ENCODE measurements around the gene MBD2. TPM values are rescaled to one million over a fixed set of nuclear protein-coding genes. Genes with fewer than 3 reads are reported as not detected.

MBD2 gene, protein sequence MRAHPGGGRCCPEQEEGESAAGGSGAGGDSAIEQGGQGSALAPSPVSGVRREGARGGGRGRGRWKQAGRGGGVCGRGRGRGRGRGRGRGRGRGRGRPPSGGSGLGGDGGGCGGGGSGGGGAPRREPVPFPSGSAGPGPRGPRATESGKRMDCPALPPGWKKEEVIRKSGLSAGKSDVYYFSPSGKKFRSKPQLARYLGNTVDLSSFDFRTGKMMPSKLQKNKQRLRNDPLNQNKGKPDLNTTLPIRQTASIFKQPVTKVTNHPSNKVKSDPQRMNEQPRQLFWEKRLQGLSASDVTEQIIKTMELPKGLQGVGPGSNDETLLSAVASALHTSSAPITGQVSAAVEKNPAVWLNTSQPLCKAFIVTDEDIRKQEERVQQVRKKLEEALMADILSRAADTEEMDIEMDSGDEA
- 24.6 and 25.0 TPM in 2 replicates for total RNA-seq

GRCh38 chr18:54224379-54225014, at the start of gene MBD2:
Gene MBD2, minus strand, starts transcription at chr18:54224669. Its CDS starts 110 bp downstream, at chr18:54224559.

Other genes starting within 250 kb of the MBD2 start
- gene POLI, start 44.8 kb upstream of the MBD2 start, total RNA-seq = 13.4 and 25.1 TPM in 2 replicates
- not detected in 2 replicates for gene STARD6, start 133.2 kb upstream of the MBD2 start, total RNA-seq
- 1.9 and 2.2 TPM in 2 replicates for gene C18orf54, start 133.2 kb upstream of the MBD2 start, total RNA-seq